OCI-LY7 (cell line): Measurements from ENCODE around the gene KCNC1. TPM values are rescaled to one million over a fixed set of nuclear protein-coding genes. Genes with fewer than 3 reads are reported as not detected.

Source experiments
- BruUV-seq: library from RNA; stranded (reverse); fragments of 400-500 nt; replicated peaks from 2 replicates; lab custom pipeline; 2021; lab: Mats Ljungman, UMichigan
- CTCF ChIA-PET: fragments of 300-600 bp; sonication (Branson Sonifier 250); formaldehyde crosslinking; loops from one replicate; lab custom pipeline; 2022; ENCODE audit warnings: antibody characterized with exemption; ENCODE audit not compliant: unreplicated experiment; lab: Charles Lee
- POLR2A ChIA-PET: fragments of 300-600 bp; sonication (Branson Sonifier 250); formaldehyde crosslinking; loops from one replicate; lab custom pipeline; 2022; ENCODE audit warnings: antibody characterized with exemption; lab: Charles Lee
- DNase-seq: peaks from one replicate; pipeline ENCODE4 v3.0.0-alpha.2; 2015; ENCODE audit warnings: low spot score
- H2AFZ ChIP-seq: fragments of 200-600 bp; sonication (generic), shearing (Covaris generic); 2 replicates; pipeline ENCODE4 v1.6.1; 2014; ENCODE audit warnings: mild to moderate bottlenecking, antibody characterized with exemption, low read length, moderate library complexity
- H3K27ac ChIP-seq: fragments of 200-600 bp; sonication (generic); 2 replicates; pipeline ENCODE4 v1.5.1; 2014; ENCODE audit warnings: mixed run types, low read depth, mild to moderate bottlenecking, moderate library complexity, low read length, inconsistent platforms; ENCODE audit not compliant: poor library complexity, severe bottlenecking
- H3K36me3 ChIP-seq: fragments of 200-600 bp; sonication (generic); 2 replicates; pipeline ENCODE4 v1.6.1; 2014; ENCODE audit warnings: mild to moderate bottlenecking, antibody characterized with exemption, low read length, moderate library complexity, mixed read lengths; ENCODE audit not compliant: insufficient read depth
- H3K4me1 ChIP-seq: fragments of 200-600 bp; sonication (generic); 2 replicates; pipeline ENCODE4 v1.5.1; 2014; ENCODE audit warnings: mild to moderate bottlenecking, low read length; ENCODE audit not compliant: insufficient read depth, poor library complexity, severe bottlenecking
- H3K4me2 ChIP-seq: fragments of 200-600 bp; sonication (generic); 2 replicates; pipeline ENCODE4 v1.6.1; 2014; ENCODE audit warnings: mild to moderate bottlenecking, low read length
- H3K4me3 ChIP-seq: fragments of 200-600 bp; sonication (generic); 2 replicates; pipeline ENCODE4 v1.5.1; 2014; ENCODE audit warnings: mild to moderate bottlenecking, low read depth, low read length; ENCODE audit not compliant: poor library complexity, severe bottlenecking
- H3K79me2 ChIP-seq: fragments of 200-600 bp; sonication (generic); 2 replicates; pipeline ENCODE4 v1.6.1; 2016; ENCODE audit warnings: low read depth, mild to moderate bottlenecking, low read length, moderate library complexity, mixed read lengths; ENCODE audit not compliant: insufficient read depth
- H3K9me2 ChIP-seq: fragments of 200-600 bp; sonication (generic); 2 replicates; pipeline ENCODE4 v1.6.1; 2016; ENCODE audit warnings: mild to moderate bottlenecking, low read length, mixed read lengths; ENCODE audit not compliant: insufficient read depth
- H3K9me3 ChIP-seq: fragments of 200-600 bp; sonication (generic); 2 replicates; pipeline ENCODE4 v1.6.1; 2014; ENCODE audit warnings: mild to moderate bottlenecking, mixed run types, low read length, mixed read lengths
- H4K20me1 ChIP-seq: fragments of 200-600 bp; sonication (generic); 2 replicates; pipeline ENCODE4 v1.6.1; 2014; ENCODE audit warnings: mild to moderate bottlenecking, antibody characterized with exemption, low read length, moderate library complexity, mixed read lengths; ENCODE audit not compliant: insufficient read depth
- EZH2phosphoT487 ChIP-seq: fragments of 200-600 bp; sonication (generic); IDR thresholded peaks from 2 replicates; pipeline ENCODE4 v1.6.1; 2018; ENCODE audit warnings: low read depth, borderline replicate concordance, mild to moderate bottlenecking, mixed run types, antibody characterized with exemption, low read length, moderate library complexity, mixed read lengths
- intact Hi-C: fragments of 100-400 bp; cut with micrococcal nuclease; formaldehyde crosslinking; loops from one replicate; pipeline ENCODE4 v1.10.0; 2022; ENCODE audit not compliant: unreplicated experiment
- total RNA-seq, 2 experiments: library from RNA; depleted of rRNA in 1 of 2; stranded (reverse); fragments of >200 nt in 1 of 2; shearing (Covaris generic) in 1 of 2; gene quantifications; 2 replicates each; pipeline ENCODE4 v1.2.3, GENCODE V29; 2014 to 2022
- TF ChIP-seq, protein P1 (sequence below): fragments of 200-600 bp; sonication (generic); conservative IDR thresholded peaks from 2 replicates; pipeline ENCODE4 v1.5.1; 2014; ENCODE audit warnings: mild to moderate bottlenecking, antibody characterized with exemption, low read length, moderate library complexity, mixed read lengths

KCNC1 gene
- total RNA-seq, 2 experiments from 2014 or later: not detected

DNA sequence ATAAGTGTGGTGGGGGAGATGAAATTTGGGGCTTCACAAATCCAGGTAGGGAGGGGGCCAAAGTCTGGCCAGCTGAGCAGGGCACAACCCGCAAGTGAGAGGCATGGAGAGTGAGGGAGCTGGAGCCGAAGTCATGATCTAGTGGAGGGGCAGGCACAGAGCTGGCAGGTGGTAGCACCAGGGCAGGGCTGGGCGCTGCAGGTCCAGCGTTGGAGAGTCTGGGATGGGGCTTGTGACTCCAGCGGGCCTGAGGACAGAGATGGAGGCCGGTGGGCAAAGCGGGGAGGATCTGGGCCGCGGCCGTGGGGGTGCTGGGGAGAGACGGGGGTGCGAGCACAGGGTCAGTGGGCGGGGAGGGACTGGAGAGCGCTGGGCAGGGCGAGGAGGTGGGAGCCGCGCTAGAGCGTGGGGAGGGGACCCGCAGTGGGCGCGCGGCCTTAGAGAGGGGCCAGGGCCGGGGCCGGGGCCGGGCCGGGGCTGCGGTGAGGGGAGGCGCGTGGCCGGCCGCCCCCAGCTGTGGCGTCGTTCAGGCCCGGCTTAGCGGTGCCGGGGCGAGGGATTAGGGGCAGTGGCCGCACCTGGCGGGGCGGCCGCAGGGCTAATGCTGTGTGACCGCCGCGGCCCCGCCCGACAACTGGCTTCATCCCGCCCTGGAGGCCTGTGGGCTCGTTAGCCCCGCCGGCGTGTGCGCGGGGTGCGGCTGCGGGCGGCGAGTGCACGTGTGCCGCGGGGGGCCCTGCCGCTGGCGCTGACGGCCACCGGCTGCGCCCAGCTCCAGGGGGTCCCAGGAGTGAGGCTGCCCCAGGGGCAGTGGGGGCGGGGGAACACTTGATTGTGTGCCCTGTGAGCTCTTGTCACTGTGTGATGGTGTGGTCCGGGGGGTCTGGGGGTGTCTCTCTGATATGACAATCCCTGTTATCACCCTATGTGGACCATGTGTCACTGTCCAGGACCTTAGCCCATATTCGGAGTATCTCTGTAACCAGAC is 38.8 kb upstream of the KCNC1 start:
- Histone ChIP-seq H4K20me1 (no peaks in the 10 kb centered on the region), H3K4me1 (no peaks in the 10 kb centered on the region), H3K79me2 (no peaks in the 10 kb centered on the region), H3K36me3 (no peaks in the 10 kb centered on the region), H2AFZ (no peak overlapping the region), H3K27ac (no peak overlapping the region), H3K4me3 (no peak overlapping the region), H3K9me2 (no peaks in the 10 kb centered on the region), H3K9me3 (no peaks in the 10 kb centered on the region), H3K4me2 (no peak overlapping the region)
- ChIA-PET POLR2A (no interaction called here), CTCF (no interaction called here)
- DNase-seq: no peak
- TF ChIP-seq, protein P1, sequence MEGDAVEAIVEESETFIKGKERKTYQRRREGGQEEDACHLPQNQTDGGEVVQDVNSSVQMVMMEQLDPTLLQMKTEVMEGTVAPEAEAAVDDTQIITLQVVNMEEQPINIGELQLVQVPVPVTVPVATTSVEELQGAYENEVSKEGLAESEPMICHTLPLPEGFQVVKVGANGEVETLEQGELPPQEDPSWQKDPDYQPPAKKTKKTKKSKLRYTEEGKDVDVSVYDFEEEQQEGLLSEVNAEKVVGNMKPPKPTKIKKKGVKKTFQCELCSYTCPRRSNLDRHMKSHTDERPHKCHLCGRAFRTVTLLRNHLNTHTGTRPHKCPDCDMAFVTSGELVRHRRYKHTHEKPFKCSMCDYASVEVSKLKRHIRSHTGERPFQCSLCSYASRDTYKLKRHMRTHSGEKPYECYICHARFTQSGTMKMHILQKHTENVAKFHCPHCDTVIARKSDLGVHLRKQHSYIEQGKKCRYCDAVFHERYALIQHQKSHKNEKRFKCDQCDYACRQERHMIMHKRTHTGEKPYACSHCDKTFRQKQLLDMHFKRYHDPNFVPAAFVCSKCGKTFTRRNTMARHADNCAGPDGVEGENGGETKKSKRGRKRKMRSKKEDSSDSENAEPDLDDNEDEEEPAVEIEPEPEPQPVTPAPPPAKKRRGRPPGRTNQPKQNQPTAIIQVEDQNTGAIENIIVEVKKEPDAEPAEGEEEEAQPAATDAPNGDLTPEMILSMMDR: no peak
- no peak for TF ChIP-seq EZH2phosphoT487
- no TSS peak for BruUV-seq
- intact Hi-C loops: no loop called here

DNA sequence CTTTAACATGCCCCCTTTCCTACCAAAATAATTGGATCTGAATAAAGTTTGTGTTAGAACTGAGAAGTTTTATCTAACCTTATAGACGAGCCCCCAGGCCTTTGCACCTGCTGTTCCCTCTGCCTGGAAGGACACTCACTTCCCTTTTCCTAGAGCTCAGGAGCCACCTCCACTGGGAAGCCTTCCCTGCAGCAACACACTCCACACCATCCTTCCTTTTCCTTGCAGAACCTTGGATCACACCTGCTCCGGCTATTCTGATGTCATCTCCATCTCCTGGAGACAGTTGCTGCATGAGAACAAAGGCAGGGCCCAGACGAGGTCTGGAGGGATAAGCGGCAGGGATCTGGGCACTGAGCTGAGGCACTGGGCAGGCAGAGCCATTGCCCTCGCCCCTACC is 37.8 kb upstream of the KCNC1 start:
- intact Hi-C loops: no loop called here
- Histone ChIP-seq H3K4me1 (no peaks in the 10 kb centered on the region), H3K79me2 (no peaks in the 10 kb centered on the region), H4K20me1 (no peaks in the 10 kb centered on the region), H3K27ac (no peak overlapping the region), H2AFZ (no peak overlapping the region), H3K4me3 (no peak overlapping the region), H3K36me3 (no peaks in the 10 kb centered on the region), H3K4me2 (no peak overlapping the region), H3K9me3 (no peaks in the 10 kb centered on the region), H3K9me2 (no peaks in the 10 kb centered on the region)
- TF ChIP-seq, protein P1: no peak
- TF ChIP-seq EZH2phosphoT487: no peak
- no peak for DNase-seq
- BruUV-seq: no TSS peak
- POLR2A ChIA-PET: no interaction called here
- CTCF ChIA-PET: no interaction called here
